ENCODE data around the gene MYEOV. TPM values are rescaled to one million over a fixed set of nuclear protein-coding genes. Genes with fewer than 3 reads are reported as not detected.

Gene MYEOV
- total RNA-seq, 1 experiment from 2014 or later = not detected

DNA sequence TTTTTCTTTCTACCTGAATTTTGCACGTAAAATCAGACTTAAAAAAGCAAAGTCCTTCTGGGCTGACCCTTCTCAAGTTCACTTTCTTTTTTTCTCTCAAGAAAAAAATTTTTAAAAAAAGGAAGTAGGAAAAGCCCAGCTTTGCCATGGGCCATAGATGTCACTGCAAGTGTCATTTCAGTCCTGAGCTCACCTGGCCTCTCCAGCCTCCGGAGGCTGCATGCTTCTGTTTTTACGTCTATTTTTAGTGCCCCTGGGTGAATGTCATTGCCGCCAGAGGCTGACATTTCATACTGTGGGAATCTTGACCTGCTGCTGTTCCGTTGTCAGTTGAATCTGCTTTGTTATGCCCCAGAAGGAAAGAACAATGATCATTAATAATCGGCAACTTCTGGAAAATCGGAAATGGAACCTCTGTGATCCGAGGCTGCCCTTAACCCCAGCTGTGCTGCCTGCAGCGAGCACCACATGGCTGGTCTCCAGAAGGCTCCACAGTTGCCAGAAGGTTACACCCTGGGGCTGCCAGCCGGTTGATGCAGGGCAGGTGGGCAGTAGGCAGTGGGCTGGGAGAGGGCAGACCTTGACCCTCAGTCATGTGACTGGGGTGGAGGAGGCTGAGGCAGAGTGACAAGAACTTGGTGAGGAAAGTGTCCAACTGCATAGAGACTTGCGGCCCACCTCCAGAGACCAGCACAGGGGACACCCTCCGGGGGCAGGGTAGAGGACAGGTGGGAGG lies 16.7 kb upstream of the MYEOV start:
- no peak for TF ChIP-seq CTCF (IDR thresholded peaks at IDR 0.05; ENCODE audit: unreplicated experiment)
- no TSS peak for BruUV-seq (replicated peaks)
- Mint-ChIP-seq H3K4me1 (ENCODE audit: insufficient read depth, unreplicated experiment) (peaks cover 18% of the 10 kb centered on the region), H3K4me3 (ENCODE audit: unreplicated experiment) (no peak overlapping the region), H3K27ac (ENCODE audit: low read depth, unreplicated experiment) (no peak overlapping the region), H3K27me3 (ENCODE audit: insufficient read depth, unreplicated experiment) (no peaks in the 10 kb centered on the region), H3K9me3 (ENCODE audit: unreplicated experiment) (peaks cover 2% of the 10 kb centered on the region), H3K36me3 (ENCODE audit: insufficient read depth, unreplicated experiment) (no peaks in the 10 kb centered on the region)
- CTCF ChIA-PET = interaction anchor here (1.6 kb wide), 1 partner anchor 145 kb away, joined by 3 read pairs; no protein-coding TSS in a partner anchor
- POLR2A ChIA-PET = interaction anchor here (0.7 to 0.9 kb wide), 2 partner anchors 146 to 154 kb away, joined by 3 read pairs; no protein-coding TSS in a partner anchor
- intact Hi-C loops (cut with micrococcal nuclease) = no loop called here
- no peak for DNase-seq (ENCODE audit: unreplicated experiment)

- peaks cover 18% of the 10 kb centered on the region for H3K4me1 Mint-ChIP-seq (ENCODE audit: insufficient read depth, unreplicated experiment)
- no peak for TF ChIP-seq CTCF (IDR thresholded peaks at IDR 0.05; ENCODE audit: unreplicated experiment)
- BruUV-seq (replicated peaks) = no TSS peak
- CTCF ChIA-PET = no interaction called here
- intact Hi-C loops (cut with micrococcal nuclease) = no loop called here
- no peaks in the 10 kb centered on the region for H3K27me3 Mint-ChIP-seq (ENCODE audit: insufficient read depth, unreplicated experiment)
- H3K27ac Mint-ChIP-seq (ENCODE audit: low read depth, unreplicated experiment) = no peak overlapping the region
- peak; percentile 54 for DNase-seq (ENCODE audit: unreplicated experiment)
- H3K9me3 Mint-ChIP-seq (ENCODE audit: unreplicated experiment) = no peaks in the 10 kb centered on the region
- POLR2A ChIA-PET = interaction anchor here (0.7 to 0.9 kb wide), 3 partner anchors 20 to 155 kb away, joined by 3 to 4 read pairs (median 3); no protein-coding TSS in a partner anchor
- H3K36me3 Mint-ChIP-seq (ENCODE audit: insufficient read depth, unreplicated experiment) = no peaks in the 10 kb centered on the region
- no peak overlapping the region for H3K4me3 Mint-ChIP-seq (ENCODE audit: unreplicated experiment)
These were observed 15.7 kb upstream of the MYEOV start for GRCh38 chr11:69278091-69278867.

DNA sequence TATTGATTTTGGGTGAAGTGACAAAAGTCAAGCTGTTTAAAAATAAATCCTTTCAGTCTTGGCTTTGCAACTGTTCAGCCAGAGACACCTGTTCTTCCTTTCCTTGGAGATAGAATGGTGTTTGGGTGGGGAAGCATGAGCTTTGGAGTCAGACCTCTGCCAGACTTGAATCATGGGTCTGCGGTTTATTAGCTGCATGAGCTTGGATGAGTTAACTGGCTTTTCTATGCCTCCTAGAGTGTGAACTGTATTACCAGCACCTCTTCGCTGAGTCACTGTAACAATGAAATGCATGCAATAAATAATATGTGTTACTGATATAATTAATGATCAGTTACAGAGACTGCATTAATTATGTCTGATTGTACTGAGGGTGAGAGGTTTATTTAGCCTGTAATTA lies 13.5 kb upstream of the MYEOV start:
- peak; percentile 73 for DNase-seq (ENCODE audit: unreplicated experiment)
- Mint-ChIP-seq H3K4me3 (ENCODE audit: unreplicated experiment) (peak overlapping the region; percentile 33), H3K9me3 (ENCODE audit: unreplicated experiment) (no peaks in the 10 kb centered on the region), H3K27me3 (ENCODE audit: insufficient read depth, unreplicated experiment) (no peaks in the 10 kb centered on the region), H3K27ac (ENCODE audit: low read depth, unreplicated experiment) (peak overlapping the region; percentile 81), H3K36me3 (ENCODE audit: insufficient read depth, unreplicated experiment) (no peaks in the 10 kb centered on the region), H3K4me1 (ENCODE audit: insufficient read depth, unreplicated experiment) (peaks cover 1% of the 10 kb centered on the region)
- ChIA-PET CTCF (interaction anchor here (1.6 kb wide), 1 partner anchor 149 kb away, joined by 6 read pairs; no protein-coding TSS in a partner anchor), POLR2A (interaction anchor here (0.5 to 2.2 kb wide), 6 partner anchors 16 to 473 kb away, joined by 3 to 15 read pairs (median 3); no protein-coding TSS in a partner anchor)
- intact Hi-C loops (cut with micrococcal nuclease) = loop anchor here (5.0 kb wide), 1 partner anchor 162 kb away; no protein-coding TSS in a partner anchor
- no peak for TF ChIP-seq CTCF (IDR thresholded peaks at IDR 0.05; ENCODE audit: unreplicated experiment)
- no TSS peak for BruUV-seq (replicated peaks)

- CTCF ChIA-PET = interaction anchor here (0.5 to 1.6 kb wide), 4 partner anchors 11 to 402 kb away, joined by 3 to 6 read pairs (median 6); no protein-coding TSS in a partner anchor
- intact Hi-C loops (cut with micrococcal nuclease) = loop anchor here (1.0 to 5.0 kb wide), 2 partner anchors 16 to 161 kb away; no protein-coding TSS in a partner anchor
These were observed 13.0 kb upstream of the MYEOV start for GRCh38 chr11:69280994-69281393.

More at GRCh38 chr11:69280994-69281393, 13.0 kb upstream of the MYEOV start:
- no peaks in the 10 kb centered on the region for H3K4me1 Mint-ChIP-seq (ENCODE audit: insufficient read depth, unreplicated experiment)
- peak overlapping the region; percentile 81 for H3K27ac Mint-ChIP-seq (ENCODE audit: low read depth, unreplicated experiment)
- H3K4me3 Mint-ChIP-seq (ENCODE audit: unreplicated experiment) = peak overlapping the region; percentile 33
- no TSS peak for BruUV-seq (replicated peaks)
- no peaks in the 10 kb centered on the region for H3K36me3 Mint-ChIP-seq (ENCODE audit: insufficient read depth, unreplicated experiment)
- H3K9me3 Mint-ChIP-seq (ENCODE audit: unreplicated experiment) = no peaks in the 10 kb centered on the region
- no peak for TF ChIP-seq CTCF (IDR thresholded peaks at IDR 0.05; ENCODE audit: unreplicated experiment)
- peak; percentile 84 for DNase-seq (ENCODE audit: unreplicated experiment)
- POLR2A ChIA-PET = interaction anchor here (0.6 to 2.2 kb wide), 4 partner anchors 16 to 179 kb away, joined by 3 to 15 read pairs (median 5); no protein-coding TSS in a partner anchor
- H3K27me3 Mint-ChIP-seq (ENCODE audit: insufficient read depth, unreplicated experiment) = no peaks in the 10 kb centered on the region
